Endothelial cell of umbilical vein (primary cell): Measurements from ENCODE around the gene HNRNPK. TPM values are rescaled to one million over a fixed set of nuclear protein-coding genes. Genes with fewer than 3 reads are reported as not detected.

ENCODE experiments used
- BruUV-seq: library from RNA; stranded (reverse); fragments of 400-500 nt; replicated peaks from 2 replicates; lab custom pipeline; 2021; lab: Mats Ljungman, UMichigan
- CTCF ChIA-PET: fragments of 300-600, 350-600 bp; sonication (Branson Sonifier 250); formaldehyde crosslinking; loops from one replicate; lab custom pipeline; 2021; ENCODE audit warnings: antibody characterized with exemption, inconsistent platforms; lab: Charles Lee
- POLR2A ChIA-PET: fragments of 300-600, 350-600 bp; sonication (Branson Sonifier 250); formaldehyde crosslinking; loops from one replicate; lab custom pipeline; 2021; ENCODE audit warnings: antibody characterized with exemption, inconsistent platforms; lab: Charles Lee
- DNase-seq: peaks from one replicate; pipeline ENCODE4 v3.0.0-alpha.2; 2011; ENCODE audit warnings: low read depth, low spot score
- FAIRE-seq: peaks from 2 replicates; lab custom pipeline; 2011; peaks lifted over from hg19 to GRCh38; lab: Jason Lieb, UNC
- H2AFZ ChIP-seq: 2 replicates; pipeline ENCODE4 v1.6.0; 2012; ENCODE audit warnings: low read depth, low read length, control low read depth, inconsistent platforms
- H3K27ac ChIP-seq: 2 replicates; pipeline ENCODE4 v1.5.1; 2011; ENCODE audit warnings: low read depth, mild to moderate bottlenecking, control low read depth, low read length, moderate library complexity; ENCODE audit not compliant: insufficient read depth
- H3K27me3 ChIP-seq, 2 experiments: 2 replicates each; pipeline versions ENCODE4 v1.6.0 to v1.6.1; 2011; ENCODE audit warnings: low read length in 2 of 2, mixed read lengths in 1 of 2; ENCODE audit not compliant: control insufficient read depth in 2 of 2, insufficient read depth in 2 of 2
- H3K36me3 ChIP-seq, 2 experiments: 2 replicates in 1 of 2; 3 replicates in 1 of 2; pipeline ENCODE4 v1.5.1; 2011; ENCODE audit warnings: low read length in 2 of 2, mild to moderate bottlenecking in 1 of 2, moderate library complexity in 1 of 2; ENCODE audit not compliant: control insufficient read depth in 2 of 2, insufficient read depth in 2 of 2; ENCODE audit errors: extremely low read depth in 1 of 2
- H3K4me1 ChIP-seq: 3 replicates; pipeline ENCODE4 v1.5.1; 2011; ENCODE audit warnings: mild to moderate bottlenecking, low read length; ENCODE audit not compliant: control insufficient read depth, insufficient read depth; ENCODE audit errors: extremely low read depth
- H3K4me2 ChIP-seq: 2 replicates; pipeline ENCODE4 v1.6.1; 2011; ENCODE audit warnings: low read length, control low read depth, mixed read lengths; ENCODE audit not compliant: insufficient read depth
- H3K4me3 ChIP-seq, 3 experiments: fragments of 200-600 bp in 1 of 3; sonication (generic), shearing (Covaris generic) in 1 of 3; replicated peaks in 1 of 3; 2 replicates each; pipeline ENCODE4 v1.5.1; 2011 to 2016; ENCODE audit warnings: control low read depth in 3 of 3, low read length in 3 of 3, mild to moderate bottlenecking in 2 of 3, inconsistent platforms in 1 of 3, low read depth in 1 of 3, moderate library complexity in 1 of 3; ENCODE audit not compliant: insufficient read depth in 1 of 3
- H3K79me2 ChIP-seq: 2 replicates; pipeline ENCODE4 v1.6.0; 2012; ENCODE audit warnings: low read length, inconsistent platforms; ENCODE audit not compliant: control insufficient read depth, insufficient read depth
- H3K9ac ChIP-seq: replicated peaks from 2 replicates; pipeline ENCODE3; 2011; ENCODE audit warnings: low read length, control low read depth; ENCODE audit not compliant: insufficient read depth; ENCODE audit errors: extremely low read depth
- H3K9me1 ChIP-seq: replicated peaks from 3 replicates; pipeline ENCODE4 v1.6.0; 2011; ENCODE audit warnings: mild to moderate bottlenecking, low read length; ENCODE audit not compliant: control insufficient read depth, insufficient read depth; ENCODE audit errors: extremely low read depth
- H3K9me3 ChIP-seq: replicated peaks from 2 replicates; pipeline ENCODE4 v1.5.1; 2012; ENCODE audit warnings: low read length, inconsistent platforms; ENCODE audit not compliant: control insufficient read depth, insufficient read depth
- H4K20me1 ChIP-seq: replicated peaks from 2 replicates; pipeline ENCODE3; 2011; ENCODE audit warnings: mild to moderate bottlenecking, low read length; ENCODE audit not compliant: control insufficient read depth, insufficient read depth; ENCODE audit errors: extremely low read depth
- EZH2 ChIP-seq: IDR thresholded peaks from 2 replicates; pipeline ENCODE4 v1.6.1; 2012; ENCODE audit warnings: borderline replicate concordance, low read depth, mild to moderate bottlenecking, moderate library complexity, low read length, inconsistent platforms; ENCODE audit not compliant: severe bottlenecking
- FOS ChIP-seq: IDR thresholded peaks from 2 replicates; pipeline ENCODE4 v1.6.1; 2011; ENCODE audit warnings: mild to moderate bottlenecking, low read length, moderate library complexity, borderline replicate concordance; ENCODE audit not compliant: insufficient read depth
- GATA2 ChIP-seq: IDR thresholded peaks from 2 replicates; pipeline ENCODE4 v1.7.0; 2011; ENCODE audit warnings: low read depth, mild to moderate bottlenecking, moderate library complexity, mixed read lengths, low read length; ENCODE audit not compliant: insufficient read length, insufficient read depth
- JUN ChIP-seq: IDR thresholded peaks from 2 replicates; pipeline ENCODE4 v1.6.1; 2011; ENCODE audit warnings: borderline replicate concordance, low read depth; ENCODE audit not compliant: insufficient read length, insufficient read depth
- MYC ChIP-seq: IDR thresholded peaks from one replicate; pipeline ENCODE4 v1.6.1; 2011; ENCODE audit warnings: mild to moderate bottlenecking, low read depth, low read length
- POLR2A ChIP-seq: IDR thresholded peaks from 2 replicates; pipeline ENCODE4 v1.6.1; 2012; ENCODE audit warnings: low read depth, mild to moderate bottlenecking, control low read depth, low read length
- POLR2AphosphoS5 ChIP-seq: IDR thresholded peaks from 2 replicates; pipeline ENCODE4 v1.6.1; 2012; ENCODE audit warnings: low read depth, mild to moderate bottlenecking, control low read depth, low read length, moderate library complexity; ENCODE audit not compliant: insufficient read depth
- dilution Hi-C: fragments of 300-500 bp; cut with MboI; formaldehyde crosslinking; loops from one replicate; pipeline ENCODE4 v1.15.0; 2019; ENCODE audit warnings: low sequenced_read_pairs; ENCODE audit not compliant: extremely low pct_ligation_motif_present
- intact Hi-C: fragments of 100-400 bp; cut with micrococcal nuclease; formaldehyde crosslinking; loops from one replicate; pipeline ENCODE4 v1.10.0; 2022
- polyA plus RNA-seq, 4 experiments: library from polyadenylated mRNA; depleted of rRNA in 3 of 4; stranded (reverse) in 3 of 4; unstranded in 1 of 4; fragments of >200 nt; gene quantifications; 2 replicates each; pipeline versions ENCODE4 v1.2.1 to v1.2.3, GENCODE V29; 2011 to 2012; ENCODE audit warnings: missing spikeins in 1 of 4
- total RNA-seq: library from RNA; stranded (reverse); gene quantifications from 2 replicates; pipeline ENCODE4 v1.2.3, GENCODE V29; 2021
- TF ChIP-seq, protein P1 (sequence below), 2 donors: IDR thresholded peaks; 1 replicate in 1 of 2; 2 replicates in 1 of 2; pipeline ENCODE4 v1.5.1; 2011; ENCODE audit warnings: low read length in 2 of 2, mild to moderate bottlenecking in 2 of 2, moderate library complexity in 2 of 2, control low read depth in 1 of 2, inconsistent platforms in 1 of 2, low read depth in 1 of 2; ENCODE audit not compliant: insufficient read depth in 1 of 2; ENCODE audit errors: extremely low read depth in 1 of 2
- TF ChIP-seq, protein P2 (sequence below): IDR thresholded peaks from 2 replicates; pipeline ENCODE4 v1.6.1; 2011; ENCODE audit not compliant: insufficient read depth, insufficient read length

HNRNPK gene
- total and polyA plus RNA-seq, 2 donors (not counting 3 experiments of a cell fraction or from before 2014, with no cell fraction given), result 399 to 663 TPM

DNA sequence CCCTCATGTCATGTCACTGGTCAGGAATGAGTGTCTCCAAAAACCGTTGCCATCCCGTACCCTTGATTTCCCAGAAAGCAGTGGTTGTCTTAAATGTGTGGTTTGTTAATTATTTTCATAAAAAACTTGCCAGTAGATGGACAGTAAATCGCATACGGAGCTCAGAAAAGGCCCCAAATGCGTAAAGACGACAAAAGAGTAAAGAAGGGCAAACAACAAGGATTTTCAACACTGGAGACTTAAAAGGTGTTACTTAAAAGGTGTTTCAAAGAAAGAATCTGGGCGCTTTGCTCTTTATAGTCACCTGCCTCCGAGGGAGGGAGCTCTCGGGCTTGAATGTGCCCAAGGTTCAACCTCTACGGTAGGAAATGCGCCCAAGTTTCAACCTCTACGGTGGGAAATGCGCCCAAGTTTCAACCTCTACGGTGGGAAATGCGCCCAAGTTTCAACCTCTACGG, 59.5 kb downstream of the HNRNPK start:
- Histone ChIP-seq H3K9me1 (no peaks in the 10 kb centered on the region), H3K4me3 (peak overlapping the region; percentile 41 to 78 (median 69)), H3K79me2 (no peaks in the 10 kb centered on the region), H3K27ac (peak overlapping the region; percentile 69), H2AFZ (peak overlapping the region; percentile 73), H3K4me2 (peak overlapping the region; percentile 93), H3K9ac (peak overlapping the region; percentile 83), H4K20me1 (no peaks in the 10 kb centered on the region), H3K36me3 (no peaks in the 10 kb centered on the region), H3K27me3 (no peaks in the 10 kb centered on the region), H3K4me1 (peaks cover 10% of the 10 kb centered on the region), H3K9me3 (no peaks in the 10 kb centered on the region)
- DNase-seq (peak; percentile 63), FAIRE-seq (peak; percentile 83)
- intact Hi-C loops (loop anchor here (2.0 to 5.0 kb wide), 6 partner anchors 37 to 397 kb away; partner anchors contain the start of genes HNRNPK, IDNK, RMI1 and UBQLN1), dilution Hi-C loops (no loop called here)
- CTCF ChIA-PET, result interaction anchor here (0.8 to 2.5 kb wide), 13 partner anchors 9 to 395 kb away, joined by 3 to 26 read pairs (median 5); no protein-coding TSS in a partner anchor
- POLR2A ChIA-PET, result interaction anchor here (0.6 kb wide), 1 partner anchor 15 kb away, joined by 3 read pairs; no protein-coding TSS in a partner anchor
- TF ChIP-seq, protein P1, sequence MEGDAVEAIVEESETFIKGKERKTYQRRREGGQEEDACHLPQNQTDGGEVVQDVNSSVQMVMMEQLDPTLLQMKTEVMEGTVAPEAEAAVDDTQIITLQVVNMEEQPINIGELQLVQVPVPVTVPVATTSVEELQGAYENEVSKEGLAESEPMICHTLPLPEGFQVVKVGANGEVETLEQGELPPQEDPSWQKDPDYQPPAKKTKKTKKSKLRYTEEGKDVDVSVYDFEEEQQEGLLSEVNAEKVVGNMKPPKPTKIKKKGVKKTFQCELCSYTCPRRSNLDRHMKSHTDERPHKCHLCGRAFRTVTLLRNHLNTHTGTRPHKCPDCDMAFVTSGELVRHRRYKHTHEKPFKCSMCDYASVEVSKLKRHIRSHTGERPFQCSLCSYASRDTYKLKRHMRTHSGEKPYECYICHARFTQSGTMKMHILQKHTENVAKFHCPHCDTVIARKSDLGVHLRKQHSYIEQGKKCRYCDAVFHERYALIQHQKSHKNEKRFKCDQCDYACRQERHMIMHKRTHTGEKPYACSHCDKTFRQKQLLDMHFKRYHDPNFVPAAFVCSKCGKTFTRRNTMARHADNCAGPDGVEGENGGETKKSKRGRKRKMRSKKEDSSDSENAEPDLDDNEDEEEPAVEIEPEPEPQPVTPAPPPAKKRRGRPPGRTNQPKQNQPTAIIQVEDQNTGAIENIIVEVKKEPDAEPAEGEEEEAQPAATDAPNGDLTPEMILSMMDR (IDR thresholded peaks at IDR 0.05; ENCODE audit: extremely low read depth in 1 of 2, insufficient read depth in 1 of 2, low read depth in 1 of 2, low read length in 2 of 2), result peak; percentile 20 to 37
- TF ChIP-seq JUN, result no peak
- TSS peak; percentile 44 for BruUV-seq

DNA sequence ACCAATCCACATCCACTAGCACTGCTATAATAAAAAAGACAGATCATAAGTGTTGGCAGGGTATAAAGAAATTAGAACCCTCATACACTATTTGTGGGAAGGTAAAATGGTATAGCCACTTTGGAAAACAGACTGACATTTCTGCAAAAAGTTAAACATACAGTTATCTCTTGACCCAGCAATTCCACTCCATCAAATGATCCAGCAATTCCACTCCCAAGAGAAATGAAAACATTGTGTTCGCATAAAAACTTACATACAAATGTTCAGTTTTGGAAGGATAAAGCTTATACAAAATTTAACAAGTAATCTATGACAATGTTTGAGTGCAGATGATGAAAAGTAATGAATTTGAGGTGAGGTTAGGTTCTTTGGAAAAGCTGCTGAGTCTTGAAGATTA, 60.9 kb downstream of the HNRNPK start:
- Histone ChIP-seq H3K4me3 (no peak overlapping the region), H3K36me3 (no peaks in the 10 kb centered on the region), H4K20me1 (no peaks in the 10 kb centered on the region), H2AFZ (no peak overlapping the region), H3K9me1 (no peaks in the 10 kb centered on the region), H3K27ac (no peak overlapping the region), H3K9me3 (no peaks in the 10 kb centered on the region), H3K4me1 (peaks cover 10% of the 10 kb centered on the region), H3K9ac (no peak overlapping the region), H3K79me2 (no peaks in the 10 kb centered on the region), H3K4me2 (no peak overlapping the region), H3K27me3 (no peaks in the 10 kb centered on the region)
- DNase-seq, result no peak
- POLR2A ChIA-PET, result interaction anchor here (0.7 kb wide), 1 partner anchor 103 kb away, joined by 3 read pairs; no protein-coding TSS in a partner anchor
- TF ChIP-seq JUN, result no peak
- no peak for TF ChIP-seq GATA2
- TF ChIP-seq, protein P2, sequence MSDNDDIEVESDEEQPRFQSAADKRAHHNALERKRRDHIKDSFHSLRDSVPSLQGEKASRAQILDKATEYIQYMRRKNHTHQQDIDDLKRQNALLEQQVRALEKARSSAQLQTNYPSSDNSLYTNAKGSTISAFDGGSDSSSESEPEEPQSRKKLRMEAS, result no peak
- no peak for TF ChIP-seq POLR2A
- TF ChIP-seq MYC, result no peak
- TF ChIP-seq POLR2AphosphoS5, result no peak
- TF ChIP-seq, protein P1 (IDR thresholded peaks at IDR 0.05; ENCODE audit: extremely low read depth in 1 of 2, insufficient read depth in 1 of 2, low read depth in 1 of 2, low read length in 2 of 2), result no peak
- no peak for TF ChIP-seq FOS
- TF ChIP-seq EZH2, result no peak
- no peak for FAIRE-seq
- dilution Hi-C loops (no loop called here), intact Hi-C loops (loop anchor here (10.0 kb wide), 1 partner anchor 704 kb away; no protein-coding TSS in a partner anchor)
- no TSS peak for BruUV-seq
- CTCF ChIA-PET, result interaction anchor here (1.8 kb wide), 1 partner anchor 298 kb away, joined by 5 read pairs; no protein-coding TSS in a partner anchor
